ENCODE measurements around the gene MRM3.
"Not testable (repeated sequence)": the region's sequence is repeated elsewhere in the genome, so short reads cannot be mapped to it uniquely, and the experiment has no call there.

MRM3 gene

DNA sequence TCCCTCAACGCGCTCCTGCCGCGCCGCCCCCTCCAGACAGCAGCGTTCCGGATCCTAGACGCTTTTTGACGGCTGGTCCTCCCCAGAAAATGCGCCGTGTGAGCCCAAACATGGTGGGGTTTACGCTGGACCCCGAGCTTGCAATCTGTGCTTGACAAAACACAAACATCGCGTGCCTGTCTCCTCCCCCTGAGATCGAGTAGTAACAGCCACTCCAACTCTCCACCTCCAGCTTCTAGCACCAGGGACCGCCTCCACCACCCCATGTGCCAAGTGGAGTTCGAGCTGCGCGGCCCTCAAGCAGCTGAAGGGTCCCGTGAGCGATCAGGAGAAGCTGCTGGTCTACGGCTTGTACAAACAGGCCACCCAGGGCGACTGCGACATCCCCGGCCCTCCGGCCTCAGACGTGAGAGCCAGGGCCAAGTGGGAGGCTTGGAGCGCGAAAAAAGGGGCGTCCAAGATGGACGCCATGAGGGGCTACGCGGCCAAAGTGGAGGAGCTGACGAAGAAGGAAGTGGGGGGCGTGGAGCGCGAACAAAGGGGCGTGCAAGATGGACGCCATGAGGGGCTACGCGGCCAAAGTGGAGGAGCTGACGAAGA lies 29.4 kb upstream of the MRM3 start (continued):
- TF ChIP-seq ZNF843 (tag by site-specific recombination; IDR thresholded peaks at IDR 0.05) (no peak), ZNF335 (tag by site-specific recombination; conservative IDR thresholded peaks at IDR 0.05) (peak; percentile 17; the same call in 1 of the 2 replicates), ZNF19 (tag by site-specific recombination; IDR thresholded peaks at IDR 0.05; ENCODE audit: low read depth) (no peak), ZNF341 (tag by site-specific recombination; IDR thresholded peaks at IDR 0.05; ENCODE audit: low read depth) (peak; percentile 61), ZFHX2 (tag by site-specific recombination; conservative IDR thresholded peaks at IDR 0.05) (peak; percentile 18; the same call in 1 of the 2 replicates), SP7 (tag by site-specific recombination; IDR thresholded peaks at IDR 0.05) (no peak), ZNF600 (tag by site-specific recombination; IDR thresholded peaks at IDR 0.05) (peak; percentile 44; the same call in 1 of the 2 replicates), ZNF670 (tag by site-specific recombination; IDR thresholded peaks at IDR 0.05; ENCODE audit: low read depth) (no peak), ZNF610 (tag by site-specific recombination; IDR thresholded peaks at IDR 0.05; ENCODE audit: borderline replicate concordance) (0 out of 2 replicates have a peak, but pooled peaks have one; percentile 2), EGR2 (tag by site-specific recombination; IDR thresholded peaks at IDR 0.05; ENCODE audit: low read depth) (peak; percentile 34; the same call in 1 of the 2 replicates)
- TF ChIP-seq, protein P1, sequence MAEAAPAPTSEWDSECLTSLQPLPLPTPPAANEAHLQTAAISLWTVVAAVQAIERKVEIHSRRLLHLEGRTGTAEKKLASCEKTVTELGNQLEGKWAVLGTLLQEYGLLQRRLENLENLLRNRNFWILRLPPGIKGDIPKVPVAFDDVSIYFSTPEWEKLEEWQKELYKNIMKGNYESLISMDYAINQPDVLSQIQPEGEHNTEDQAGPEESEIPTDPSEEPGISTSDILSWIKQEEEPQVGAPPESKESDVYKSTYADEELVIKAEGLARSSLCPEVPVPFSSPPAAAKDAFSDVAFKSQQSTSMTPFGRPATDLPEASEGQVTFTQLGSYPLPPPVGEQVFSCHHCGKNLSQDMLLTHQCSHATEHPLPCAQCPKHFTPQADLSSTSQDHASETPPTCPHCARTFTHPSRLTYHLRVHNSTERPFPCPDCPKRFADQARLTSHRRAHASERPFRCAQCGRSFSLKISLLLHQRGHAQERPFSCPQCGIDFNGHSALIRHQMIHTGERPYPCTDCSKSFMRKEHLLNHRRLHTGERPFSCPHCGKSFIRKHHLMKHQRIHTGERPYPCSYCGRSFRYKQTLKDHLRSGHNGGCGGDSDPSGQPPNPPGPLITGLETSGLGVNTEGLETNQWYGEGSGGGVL (tag by site-specific recombination; IDR thresholded peaks at IDR 0.05) = peak; percentile 31; the same call in 1 of the 2 replicates

DNA sequence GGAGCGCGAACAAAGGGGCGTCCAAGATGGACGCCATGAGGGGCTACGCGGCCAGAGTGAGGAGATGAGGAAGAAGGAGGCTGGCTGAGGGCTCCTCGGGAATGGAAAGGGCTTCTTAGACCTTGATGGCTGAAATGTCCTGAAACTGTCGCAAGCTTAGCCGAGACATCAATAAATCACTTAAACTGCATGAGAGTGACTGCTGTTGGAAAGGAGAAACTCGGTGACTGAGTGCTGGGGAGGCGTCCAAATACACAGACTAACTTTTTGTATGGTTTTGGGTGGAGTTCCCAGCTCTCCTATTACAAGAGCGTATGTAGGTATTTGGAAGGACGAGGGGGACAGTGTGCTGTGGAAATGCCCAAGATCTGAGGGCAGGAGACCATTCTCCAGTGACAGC lies 28.7 kb upstream of the MRM3 start:
- ChIA-PET CTCF (interaction anchor here (0.9 to 1.5 kb wide), 7 partner anchors 10 to 349 kb away, joined by 3 to 5 read pairs (median 4); partner anchors contain the start of genes NXN and VPS53), POLR2A (interaction anchor here (0.9 to 1.3 kb wide), 2 partner anchors 9 to 35 kb away, joined by 3 read pairs; no protein-coding TSS in a partner anchor)
- Histone ChIP-seq H3K27ac (ENCODE audit: extremely low read depth, low read depth, low read length) (no peak overlapping the region), H3K4me3 (ENCODE audit: low read depth, low read length) (no peak overlapping the region), H3K36me3 (ENCODE audit: control insufficient read depth in 2 of 2, insufficient read depth in 1 of 2, low read length in 2 of 2) (peaks cover 10 to 40% of the 10 kb centered on the region in 2 experiments), H3K4me1 (ENCODE audit: control insufficient read depth, insufficient read depth, low read length) (peaks cover 3% of the 10 kb centered on the region; the same call in 1 of the 2 replicates), H3K9me3 (ENCODE audit: control insufficient read depth, insufficient read depth, low read depth, low read length) (no peaks in the 10 kb centered on the region)
- TF ChIP-seq ZNF530 (tag by site-specific recombination; IDR thresholded peaks at IDR 0.05; ENCODE audit: low read depth) (no peak), KLF1 (tag by site-specific recombination; IDR thresholded peaks at IDR 0.05) (no peak), ZNF558 (tag by site-specific recombination; IDR thresholded peaks at IDR 0.05) (no peak), ZNF660 (tag by site-specific recombination; IDR thresholded peaks at IDR 0.05) (no peak), ZNF629 (tag by site-specific recombination; IDR thresholded peaks at IDR 0.05) (no peak), ZNF404 (tag by site-specific recombination; IDR thresholded peaks at IDR 0.05) (no peak)
- TF ChIP-seq, protein P2, sequence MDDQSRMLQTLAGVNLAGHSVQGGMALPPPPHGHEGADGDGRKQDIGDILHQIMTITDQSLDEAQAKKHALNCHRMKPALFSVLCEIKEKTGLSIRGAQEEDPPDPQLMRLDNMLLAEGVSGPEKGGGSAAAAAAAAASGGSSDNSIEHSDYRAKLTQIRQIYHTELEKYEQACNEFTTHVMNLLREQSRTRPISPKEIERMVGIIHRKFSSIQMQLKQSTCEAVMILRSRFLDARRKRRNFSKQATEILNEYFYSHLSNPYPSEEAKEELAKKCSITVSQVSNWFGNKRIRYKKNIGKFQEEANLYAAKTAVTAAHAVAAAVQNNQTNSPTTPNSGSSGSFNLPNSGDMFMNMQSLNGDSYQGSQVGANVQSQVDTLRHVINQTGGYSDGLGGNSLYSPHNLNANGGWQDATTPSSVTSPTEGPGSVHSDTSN (CRISPR knock-in tag; IDR thresholded peaks at IDR 0.05) = no peak

DNA sequence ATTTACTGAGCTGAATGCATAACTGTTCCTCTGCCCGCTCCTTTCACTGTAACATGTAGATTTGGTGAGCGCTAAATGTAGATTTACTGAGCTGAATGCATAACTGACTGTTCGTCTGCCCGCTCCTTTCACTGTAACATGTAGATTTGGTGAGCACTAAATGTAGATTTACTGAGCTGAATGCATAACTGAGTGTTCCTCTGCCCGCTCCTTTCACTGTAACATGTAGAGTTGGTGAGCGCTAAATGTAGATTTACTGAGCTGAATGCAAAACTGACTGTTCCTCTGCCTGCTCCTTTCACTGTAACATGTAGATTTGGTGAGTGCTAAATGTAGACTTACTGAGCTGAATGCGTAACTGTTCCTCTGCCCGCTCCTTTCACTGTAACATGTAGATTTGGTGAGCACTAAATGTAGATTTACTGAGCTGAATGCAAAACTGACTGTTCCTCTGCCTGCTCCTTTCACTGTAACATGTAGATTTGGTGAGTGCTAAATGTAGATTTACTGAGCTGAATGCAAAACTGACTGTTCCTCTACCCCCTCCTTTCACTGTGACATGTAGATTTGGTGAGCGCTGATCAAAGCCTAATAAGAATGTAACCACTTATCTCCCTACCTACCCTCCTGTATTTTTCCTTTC lies 26.7 kb upstream of the MRM3 start:
- not testable (repeated sequence) for H3K27ac ChIP-seq (ENCODE audit: extremely low read depth, low read depth, low read length); H3K4me1 ChIP-seq (ENCODE audit: control insufficient read depth, insufficient read depth, low read length); H3K9me3 ChIP-seq (ENCODE audit: control insufficient read depth, insufficient read depth, low read depth, low read length); H3K4me3 ChIP-seq (ENCODE audit: low read depth, low read length)
- ChIA-PET CTCF (interaction anchor here (0.6 to 2.0 kb wide), 6 partner anchors 9 to 244 kb away, joined by 3 to 10 read pairs (median 5); partner anchors contain the start of genes GLOD4, MRM3 and TIMM22), POLR2A (interaction anchor here (1.1 to 1.3 kb wide), 2 partner anchors 10 to 26 kb away, joined by 3 read pairs; partner anchors contain the start of genes GLOD4 and MRM3)
- H3K36me3 ChIP-seq (ENCODE audit: control insufficient read depth in 2 of 2, insufficient read depth in 1 of 2, low read length in 2 of 2) = peaks cover 29 to 43% of the 10 kb centered on the region in 2 experiments

DNA sequence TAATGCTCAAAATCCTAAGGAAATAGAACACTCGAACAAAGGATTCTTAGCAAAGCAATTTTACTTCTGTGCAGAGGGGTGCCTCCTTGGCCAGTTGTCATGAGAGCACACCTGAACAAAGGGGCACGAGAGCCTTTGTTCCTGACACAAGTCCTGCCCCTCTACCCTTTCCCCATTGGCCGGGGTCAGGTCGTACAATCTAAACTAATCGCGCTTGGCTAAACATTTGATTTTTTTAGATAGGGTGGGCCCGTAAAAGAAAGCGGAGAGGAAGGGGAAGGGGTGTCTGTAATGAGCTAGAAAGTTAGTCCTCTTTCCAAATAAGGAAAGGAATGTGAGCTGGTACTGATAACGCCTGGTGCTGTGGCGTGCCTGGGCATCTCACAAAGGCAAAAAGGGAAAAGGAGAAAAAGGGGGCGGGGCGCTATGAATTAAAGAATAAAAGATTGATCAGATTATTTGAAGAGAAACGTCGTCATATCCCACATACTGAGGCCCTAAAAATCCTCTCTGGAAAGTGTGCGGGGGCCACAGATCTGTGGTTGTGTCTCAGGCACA lies 26.1 kb upstream of the MRM3 start:
- H3K36me3 ChIP-seq (ENCODE audit: control insufficient read depth in 2 of 2, insufficient read depth in 1 of 2, low read length in 2 of 2) = peaks cover 36 to 49% of the 10 kb centered on the region in 2 experiments
- ChIA-PET CTCF (interaction anchor here (0.6 to 1.5 kb wide), 5 partner anchors 8 to 244 kb away, joined by 3 to 5 read pairs (median 4); partner anchors contain the start of genes GLOD4, MRM3 and TIMM22), POLR2A (interaction anchor here (1.3 kb wide), 1 partner anchor 10 kb away, joined by 3 read pairs; no protein-coding TSS in a partner anchor)
- not testable (repeated sequence) for H3K9me3 ChIP-seq (ENCODE audit: control insufficient read depth, insufficient read depth, low read depth, low read length); H3K4me1 ChIP-seq (ENCODE audit: control insufficient read depth, insufficient read depth, low read length); H3K27ac ChIP-seq (ENCODE audit: extremely low read depth, low read depth, low read length); H3K4me3 ChIP-seq (ENCODE audit: low read depth, low read length)

Data from HEK293 (cell line).